ENCODE results near the gene KIF1A. TPM values are rescaled to one million over a fixed set of nuclear protein-coding genes. Genes with fewer than 3 reads are reported as not detected.

KIF1A gene, protein sequence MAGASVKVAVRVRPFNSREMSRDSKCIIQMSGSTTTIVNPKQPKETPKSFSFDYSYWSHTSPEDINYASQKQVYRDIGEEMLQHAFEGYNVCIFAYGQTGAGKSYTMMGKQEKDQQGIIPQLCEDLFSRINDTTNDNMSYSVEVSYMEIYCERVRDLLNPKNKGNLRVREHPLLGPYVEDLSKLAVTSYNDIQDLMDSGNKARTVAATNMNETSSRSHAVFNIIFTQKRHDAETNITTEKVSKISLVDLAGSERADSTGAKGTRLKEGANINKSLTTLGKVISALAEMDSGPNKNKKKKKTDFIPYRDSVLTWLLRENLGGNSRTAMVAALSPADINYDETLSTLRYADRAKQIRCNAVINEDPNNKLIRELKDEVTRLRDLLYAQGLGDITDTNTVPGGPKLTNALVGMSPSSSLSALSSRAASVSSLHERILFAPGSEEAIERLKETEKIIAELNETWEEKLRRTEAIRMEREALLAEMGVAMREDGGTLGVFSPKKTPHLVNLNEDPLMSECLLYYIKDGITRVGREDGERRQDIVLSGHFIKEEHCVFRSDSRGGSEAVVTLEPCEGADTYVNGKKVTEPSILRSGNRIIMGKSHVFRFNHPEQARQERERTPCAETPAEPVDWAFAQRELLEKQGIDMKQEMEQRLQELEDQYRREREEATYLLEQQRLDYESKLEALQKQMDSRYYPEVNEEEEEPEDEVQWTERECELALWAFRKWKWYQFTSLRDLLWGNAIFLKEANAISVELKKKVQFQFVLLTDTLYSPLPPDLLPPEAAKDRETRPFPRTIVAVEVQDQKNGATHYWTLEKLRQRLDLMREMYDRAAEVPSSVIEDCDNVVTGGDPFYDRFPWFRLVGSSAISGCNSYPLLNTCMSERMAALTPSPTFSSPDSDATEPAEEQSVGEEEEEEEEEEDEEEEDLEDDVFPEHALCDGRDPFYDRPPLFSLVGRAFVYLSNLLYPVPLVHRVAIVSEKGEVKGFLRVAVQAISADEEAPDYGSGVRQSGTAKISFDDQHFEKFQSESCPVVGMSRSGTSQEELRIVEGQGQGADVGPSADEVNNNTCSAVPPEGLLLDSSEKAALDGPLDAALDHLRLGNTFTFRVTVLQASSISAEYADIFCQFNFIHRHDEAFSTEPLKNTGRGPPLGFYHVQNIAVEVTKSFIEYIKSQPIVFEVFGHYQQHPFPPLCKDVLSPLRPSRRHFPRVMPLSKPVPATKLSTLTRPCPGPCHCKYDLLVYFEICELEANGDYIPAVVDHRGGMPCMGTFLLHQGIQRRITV (N-terminal part only)
- under 0.01 TPM in 1 of 2 replicates, not detected in the other for total RNA-seq

GRCh38 chr2:240819858-240820606, at the start of gene KIF1A:
KIF1A (minus strand) TSS chr2:240820219; CDS start chr2:240797752, 22,467 bp downstream.
- no peaks in the 10 kb centered on the region for H3K79me2 ChIP-seq (ENCODE audit: insufficient read depth, low read length)
- no peaks in the 10 kb centered on the region for H3K4me1 ChIP-seq (ENCODE audit: insufficient read depth, low read length)
- no peak for TF ChIP-seq CTCF (IDR thresholded peaks at IDR 0.05; ENCODE audit: extremely low read depth, low read depth, low read length)
- H3K36me3 ChIP-seq (ENCODE audit: insufficient read depth, low read length), result no peaks in the 10 kb centered on the region
- no peak within 1 kb of the TSS for H3K4me2 ChIP-seq (ENCODE audit: insufficient read depth, low read length)
- no peak within 1 kb of the TSS for H2AFZ ChIP-seq (ENCODE audit: low read length)
- DNase-seq (ENCODE audit: insufficient read length, low spot score, missing footprints), result peak; percentile 82
- no peak within 1 kb of the TSS for H3K27ac ChIP-seq (ENCODE audit: low read depth, low read length)
- peaks cover 54% of the 10 kb centered on the region for H3K27me3 ChIP-seq (ENCODE audit: insufficient read depth, low read length)
- H4K20me1 ChIP-seq (ENCODE audit: insufficient read depth, low read length), result no peaks in the 10 kb centered on the region
- no peak within 1 kb of the TSS for H3K4me3 ChIP-seq (ENCODE audit: insufficient read depth, low read length)
- no peaks in the 10 kb centered on the region for H3K9me3 ChIP-seq (ENCODE audit: low read depth, low read length)

- TF ChIP-seq CTCF (IDR thresholded peaks at IDR 0.05; ENCODE audit: extremely low read depth, low read depth, low read length), result no peak
- Histone ChIP-seq H3K9me3 (ENCODE audit: low read depth, low read length) (no peaks in the 10 kb centered on the region), H3K4me1 (ENCODE audit: insufficient read depth, low read length) (no peaks in the 10 kb centered on the region), H3K79me2 (ENCODE audit: insufficient read depth, low read length) (no peaks in the 10 kb centered on the region), H2AFZ (ENCODE audit: low read length) (no peak overlapping the region), H4K20me1 (ENCODE audit: insufficient read depth, low read length) (no peaks in the 10 kb centered on the region), H3K4me3 (ENCODE audit: insufficient read depth, low read length) (no peak overlapping the region), H3K27ac (ENCODE audit: low read depth, low read length) (no peak overlapping the region), H3K36me3 (ENCODE audit: insufficient read depth, low read length) (no peaks in the 10 kb centered on the region), H3K4me2 (ENCODE audit: insufficient read depth, low read length) (no peak overlapping the region), H3K27me3 (ENCODE audit: insufficient read depth, low read length) (peaks cover 9% of the 10 kb centered on the region)
- peak; percentile 64 for DNase-seq (ENCODE audit: insufficient read length, low spot score, missing footprints)
Observed at GRCh38 chr2:240869109-240869955, 49.3 kb upstream of the KIF1A start.

GRCh38 chr2:240868286-240869108, 48.5 kb upstream of the KIF1A start, which contains the start of gene AGXT:
AGXT (plus strand) TSS chr2:240868824; CDS start chr2:240868866, 42 bp downstream.
- Histone ChIP-seq H3K27ac (ENCODE audit: low read depth, low read length) (no peak within 1 kb of the TSS), H3K27me3 (ENCODE audit: insufficient read depth, low read length) (peaks cover 16% of the 10 kb centered on the region), H3K9me3 (ENCODE audit: low read depth, low read length) (no peaks in the 10 kb centered on the region), H3K4me1 (ENCODE audit: insufficient read depth, low read length) (no peaks in the 10 kb centered on the region), H3K4me3 (ENCODE audit: insufficient read depth, low read length) (no peak within 1 kb of the TSS), H2AFZ (ENCODE audit: low read length) (no peak within 1 kb of the TSS), H3K79me2 (ENCODE audit: insufficient read depth, low read length) (no peaks in the 10 kb centered on the region), H4K20me1 (ENCODE audit: insufficient read depth, low read length) (no peaks in the 10 kb centered on the region), H3K36me3 (ENCODE audit: insufficient read depth, low read length) (no peaks in the 10 kb centered on the region), H3K4me2 (ENCODE audit: insufficient read depth, low read length) (no peak within 1 kb of the TSS)
- no peak for TF ChIP-seq CTCF (IDR thresholded peaks at IDR 0.05; ENCODE audit: extremely low read depth, low read depth, low read length)
- peak; percentile 80 for DNase-seq (ENCODE audit: insufficient read length, low spot score, missing footprints)

Measured in osteoblast (primary cell).